Brain microvascular endothelial cell (primary cell): ENCODE data around the gene MBTPS1.

Experiments
- DNase-seq: peaks from one replicate; pipeline ENCODE4 v3.0.0-alpha.2; 2020
- H3K27ac ChIP-seq: fragments of 250-450 bp; sonication (Bioruptor Pico); 2 replicates; pipeline ENCODE4 v1.5.1; 2020; ENCODE audit warnings: mild to moderate bottlenecking, moderate library complexity
- H3K27me3 ChIP-seq: fragments of 250-450 bp; sonication (Bioruptor Pico); replicated peaks from 2 replicates; pipeline ENCODE4 v1.5.1; 2020; ENCODE audit warnings: mild to moderate bottlenecking
- H3K36me3 ChIP-seq: fragments of 250-450 bp; sonication (Bioruptor Pico); replicated peaks from 2 replicates; pipeline ENCODE4 v1.5.1; 2020; ENCODE audit warnings: mild to moderate bottlenecking
- H3K4me3 ChIP-seq: 2 replicates; pipeline ENCODE4 v1.5.1; 2011; ENCODE audit warnings: low read depth, mild to moderate bottlenecking, control low read depth, low read length, moderate library complexity
- in situ Hi-C: cut with HindIII; loops from 2 replicates; pipeline ENCODE4 v1.10.0; 2017; ENCODE audit warnings: low sequenced_read_pairs, low pct_ligation_motif_present
- TF ChIP-seq, protein P1 (sequence below): IDR thresholded peaks from 2 replicates; pipeline ENCODE4 v1.5.1; 2011; ENCODE audit warnings: low read depth, mild to moderate bottlenecking, moderate library complexity, low read length, control low read depth, inconsistent platforms; ENCODE audit errors: missing control alignments

MBTPS1 gene

DNA sequence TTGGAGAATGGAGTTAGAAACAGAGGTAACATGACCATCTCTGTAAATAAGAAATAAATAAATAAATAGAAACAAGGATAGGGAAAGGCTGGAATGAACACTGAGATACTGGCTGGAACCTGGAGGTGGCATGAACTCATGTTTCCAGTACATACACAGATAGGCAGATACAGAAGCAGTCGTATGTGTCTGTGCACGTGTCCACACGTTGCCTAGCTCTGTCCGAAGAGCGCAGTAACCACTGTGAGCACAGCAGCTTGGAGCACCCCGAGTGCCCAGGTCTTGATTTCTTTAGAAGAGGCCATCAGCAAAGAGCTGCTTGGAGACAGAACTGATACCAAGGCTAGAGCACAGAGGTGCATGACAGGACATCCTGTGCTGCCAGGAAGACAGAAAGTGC, 37.1 kb downstream of the MBTPS1 start:
- Histone ChIP-seq H3K36me3 (peaks cover 17% of the 10 kb centered on the region), H3K27me3 (no peaks in the 10 kb centered on the region), H3K4me3 (no peak overlapping the region), H3K27ac (no peak overlapping the region)
- no peak for DNase-seq
- in situ Hi-C loops: no loop called here
- TF ChIP-seq, protein P1, sequence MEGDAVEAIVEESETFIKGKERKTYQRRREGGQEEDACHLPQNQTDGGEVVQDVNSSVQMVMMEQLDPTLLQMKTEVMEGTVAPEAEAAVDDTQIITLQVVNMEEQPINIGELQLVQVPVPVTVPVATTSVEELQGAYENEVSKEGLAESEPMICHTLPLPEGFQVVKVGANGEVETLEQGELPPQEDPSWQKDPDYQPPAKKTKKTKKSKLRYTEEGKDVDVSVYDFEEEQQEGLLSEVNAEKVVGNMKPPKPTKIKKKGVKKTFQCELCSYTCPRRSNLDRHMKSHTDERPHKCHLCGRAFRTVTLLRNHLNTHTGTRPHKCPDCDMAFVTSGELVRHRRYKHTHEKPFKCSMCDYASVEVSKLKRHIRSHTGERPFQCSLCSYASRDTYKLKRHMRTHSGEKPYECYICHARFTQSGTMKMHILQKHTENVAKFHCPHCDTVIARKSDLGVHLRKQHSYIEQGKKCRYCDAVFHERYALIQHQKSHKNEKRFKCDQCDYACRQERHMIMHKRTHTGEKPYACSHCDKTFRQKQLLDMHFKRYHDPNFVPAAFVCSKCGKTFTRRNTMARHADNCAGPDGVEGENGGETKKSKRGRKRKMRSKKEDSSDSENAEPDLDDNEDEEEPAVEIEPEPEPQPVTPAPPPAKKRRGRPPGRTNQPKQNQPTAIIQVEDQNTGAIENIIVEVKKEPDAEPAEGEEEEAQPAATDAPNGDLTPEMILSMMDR: no peak

DNA sequence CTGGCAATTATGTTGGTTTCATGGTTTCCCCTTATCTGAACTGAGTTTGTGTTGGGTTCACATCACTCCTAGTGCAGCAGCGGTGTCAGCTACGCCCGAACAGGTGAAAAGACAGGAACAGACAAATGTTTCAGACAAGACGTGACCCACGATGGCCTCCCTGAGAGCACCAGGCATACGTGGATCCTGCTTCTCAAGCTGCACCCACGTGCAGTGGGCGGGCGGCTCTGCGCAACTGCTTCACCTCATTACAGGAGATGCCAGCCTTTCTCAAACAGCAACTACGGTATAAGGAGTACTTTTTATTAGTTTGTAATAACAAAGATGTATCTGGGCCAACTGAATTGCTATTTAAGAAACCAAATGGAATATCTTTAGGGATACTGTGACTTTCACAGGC, 41.4 kb downstream of the MBTPS1 start:
- Histone ChIP-seq H3K36me3 (peaks cover 28% of the 10 kb centered on the region), H3K27ac (no peak overlapping the region), H3K4me3 (no peak overlapping the region), H3K27me3 (no peaks in the 10 kb centered on the region)
- in situ Hi-C loops: no loop called here
- DNase-seq: no peak
- TF ChIP-seq, protein P1: no peak

DNA sequence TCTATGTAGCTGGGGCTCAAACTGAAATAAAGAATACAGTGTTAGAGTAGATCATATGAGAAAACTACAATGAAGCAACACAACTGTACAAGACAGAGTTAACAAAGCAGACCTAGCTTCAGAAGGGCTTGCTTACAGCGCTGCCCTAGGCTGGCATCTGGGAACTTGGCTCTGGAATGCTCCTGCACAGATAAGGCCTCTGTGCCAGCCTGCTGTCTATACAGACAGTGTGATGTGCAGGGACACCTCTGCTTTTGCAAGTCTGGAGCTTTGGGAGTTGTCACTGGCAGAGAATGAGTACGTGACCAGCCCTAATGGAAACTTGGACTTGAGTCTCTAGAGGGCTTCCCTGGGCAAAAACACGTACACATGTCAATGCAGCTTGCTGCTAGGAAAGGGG, 42.0 kb downstream of the MBTPS1 start:
- Histone ChIP-seq H3K36me3 (peaks cover 28% of the 10 kb centered on the region), H3K27me3 (no peaks in the 10 kb centered on the region), H3K4me3 (no peak overlapping the region), H3K27ac (no peak overlapping the region)
- in situ Hi-C loops: no loop called here
- TF ChIP-seq, protein P1: no peak
- DNase-seq: no peak

DNA sequence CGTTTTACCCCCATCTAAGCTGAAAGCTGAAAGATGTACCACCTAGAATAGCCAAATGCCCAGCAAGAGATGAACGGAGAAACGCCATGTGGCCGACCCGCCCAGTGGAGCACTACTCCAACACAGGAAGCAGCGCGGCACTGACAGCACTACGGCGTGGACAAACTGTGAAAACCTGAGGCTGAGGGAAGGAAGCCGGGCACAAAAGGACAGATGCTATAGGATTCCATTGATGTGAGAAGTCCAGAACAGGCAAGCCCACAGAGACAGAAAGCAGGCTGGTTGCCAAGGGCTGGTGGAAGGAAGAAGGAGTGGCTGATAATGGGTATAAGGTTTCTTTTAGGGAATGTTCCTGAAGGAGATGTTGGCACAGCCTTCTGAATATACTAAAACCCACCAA, 44.7 kb downstream of the MBTPS1 start:
- H3K27ac ChIP-seq: no peak overlapping the region
- peaks cover 53% of the 10 kb centered on the region for H3K36me3 ChIP-seq
- no peak overlapping the region for H3K4me3 ChIP-seq
- H3K27me3 ChIP-seq: no peaks in the 10 kb centered on the region
- TF ChIP-seq, protein P1: no peak
- peak; percentile 18 for DNase-seq
- in situ Hi-C loops: no loop called here

DNA sequence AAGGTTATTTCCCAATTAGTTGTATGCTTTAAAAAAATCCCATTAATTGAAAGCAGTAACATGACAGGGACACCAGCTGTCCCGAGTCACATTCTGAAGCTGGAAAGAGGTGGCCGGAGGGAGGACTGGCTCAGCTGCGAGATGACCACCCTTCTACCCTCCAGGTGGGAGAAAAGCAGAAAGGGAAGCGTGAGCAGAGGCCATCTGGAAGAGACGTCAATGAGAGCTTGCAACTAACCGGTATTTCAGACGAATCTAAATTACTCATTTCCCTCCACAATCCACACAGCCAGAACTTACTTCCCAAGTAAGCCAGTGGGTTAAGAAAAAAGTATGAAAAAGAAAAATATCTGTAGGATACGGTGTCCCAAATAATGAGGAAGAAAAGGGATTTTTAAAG, 45.6 kb downstream of the MBTPS1 start:
- H3K36me3 ChIP-seq: peaks cover 57% of the 10 kb centered on the region
- in situ Hi-C loops: no loop called here
- H3K4me3 ChIP-seq: no peak overlapping the region
- no peaks in the 10 kb centered on the region for H3K27me3 ChIP-seq
- no peak overlapping the region for H3K27ac ChIP-seq
- TF ChIP-seq, protein P1: no peak
- no peak for DNase-seq

DNA sequence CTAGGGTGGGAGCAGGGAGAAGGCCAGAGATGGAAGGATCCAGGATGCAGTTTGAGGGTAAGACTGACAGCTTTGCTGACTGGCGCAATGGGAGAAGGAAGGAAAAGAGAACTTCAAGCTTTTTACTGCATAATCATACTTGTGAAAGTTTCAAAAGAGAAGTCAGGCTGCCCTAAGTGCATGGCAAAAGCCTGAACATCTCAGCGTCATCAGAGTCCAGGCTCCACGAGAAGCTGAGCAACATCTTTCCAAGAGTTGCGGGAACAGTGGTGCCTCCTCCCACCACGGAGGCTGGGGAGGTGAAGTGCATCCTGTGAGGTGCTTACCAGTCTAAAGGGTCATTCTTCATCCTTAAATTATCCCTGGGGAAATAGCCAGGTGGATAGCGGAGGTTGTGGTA, 47.2 kb downstream of the MBTPS1 start:
- Histone ChIP-seq H3K27ac (no peak overlapping the region), H3K36me3 (peaks cover 55% of the 10 kb centered on the region), H3K27me3 (no peaks in the 10 kb centered on the region), H3K4me3 (no peak overlapping the region)
- DNase-seq: no peak
- TF ChIP-seq, protein P1: no peak
- in situ Hi-C loops: no loop called here
